Measurements from ENCODE around the gene CFAP45.
A peak's percentile ranks its signal among the peaks of the same experiment; 100 is the strongest.

Gene CFAP45

DNA sequence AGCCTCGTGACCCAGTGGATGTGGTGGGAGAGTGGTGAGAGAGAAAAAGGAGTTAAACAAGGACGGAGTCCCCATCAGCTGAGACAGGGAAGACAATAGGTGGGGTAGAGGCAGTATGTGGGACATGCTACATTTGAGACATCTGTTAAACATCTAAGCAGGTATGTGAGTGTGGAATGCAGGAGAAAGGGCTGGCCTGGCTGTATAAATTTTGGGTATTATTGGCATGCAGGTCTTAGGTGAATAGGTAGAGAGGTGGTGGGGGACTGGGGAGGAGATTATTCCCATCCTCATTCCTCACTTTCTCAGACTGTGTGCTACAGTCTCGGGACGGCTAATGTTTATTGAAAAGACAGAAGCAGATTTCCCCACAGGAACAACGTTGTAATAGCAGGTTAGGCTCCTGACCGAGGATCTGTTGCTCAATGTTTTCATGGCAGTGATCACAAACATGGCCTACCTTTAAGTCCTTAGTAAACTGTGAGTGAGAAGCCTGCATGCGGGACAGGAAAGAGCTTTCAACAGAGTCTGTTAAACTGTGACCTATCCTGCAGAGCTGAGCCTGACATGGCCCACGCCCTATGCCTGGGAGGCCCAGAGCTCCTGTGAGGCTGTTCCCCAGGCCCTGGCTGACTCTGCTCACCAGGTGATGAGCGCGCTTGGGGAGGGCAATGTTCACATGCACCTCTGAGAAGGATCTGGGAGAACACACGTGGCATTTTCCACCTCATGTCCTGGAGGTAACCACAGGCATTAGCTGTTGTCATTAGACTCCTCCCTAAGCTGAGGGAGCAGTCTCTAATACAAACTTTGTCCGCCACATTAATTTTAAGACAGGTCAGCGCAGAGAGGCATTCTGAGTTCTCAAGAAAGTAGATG is 54.0 kb downstream of the CFAP45 start:
- no peak for DNase-seq

DNA sequence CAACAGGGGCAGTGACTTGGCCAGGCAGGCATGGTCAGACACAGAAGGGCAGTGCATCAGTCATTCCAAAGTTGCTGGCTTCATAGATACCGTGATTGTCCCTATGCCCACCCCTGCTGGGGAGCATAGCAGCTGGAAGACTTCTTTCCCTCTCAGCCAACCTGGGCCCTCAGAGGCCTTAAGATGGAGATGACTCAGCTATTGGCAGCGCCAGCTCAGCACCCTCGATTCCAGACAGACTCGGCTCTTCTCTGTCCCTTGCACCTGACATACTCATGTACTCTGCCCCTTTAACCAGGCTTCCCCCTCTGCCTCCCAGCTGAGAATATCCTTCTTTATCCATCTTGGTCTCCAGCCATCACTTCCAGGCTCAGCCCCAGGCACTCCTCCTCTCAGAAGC is 56.5 kb downstream of the CFAP45 start:
- DNase-seq, result no peak

DNA sequence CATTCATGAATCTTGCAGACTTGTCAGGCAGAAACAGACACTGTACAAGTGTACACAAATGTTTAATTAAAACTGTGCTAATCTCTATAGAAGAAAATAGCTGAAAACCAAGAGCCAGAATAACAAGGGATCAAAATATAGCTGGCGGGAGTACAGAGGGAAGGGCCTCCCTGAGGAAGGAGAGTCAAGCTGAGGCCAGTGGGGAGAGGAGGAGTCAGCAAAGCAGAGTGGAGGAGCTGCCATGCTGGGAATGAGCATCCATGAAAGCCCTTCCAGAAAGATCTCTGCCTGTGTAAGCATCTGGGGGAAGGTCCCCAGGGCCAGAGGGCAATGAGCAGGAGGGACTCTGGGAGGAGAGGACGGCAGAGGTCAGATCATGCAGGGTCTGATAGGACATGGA is 58.2 kb downstream of the CFAP45 start:
- DNase-seq, result no peak

DNA sequence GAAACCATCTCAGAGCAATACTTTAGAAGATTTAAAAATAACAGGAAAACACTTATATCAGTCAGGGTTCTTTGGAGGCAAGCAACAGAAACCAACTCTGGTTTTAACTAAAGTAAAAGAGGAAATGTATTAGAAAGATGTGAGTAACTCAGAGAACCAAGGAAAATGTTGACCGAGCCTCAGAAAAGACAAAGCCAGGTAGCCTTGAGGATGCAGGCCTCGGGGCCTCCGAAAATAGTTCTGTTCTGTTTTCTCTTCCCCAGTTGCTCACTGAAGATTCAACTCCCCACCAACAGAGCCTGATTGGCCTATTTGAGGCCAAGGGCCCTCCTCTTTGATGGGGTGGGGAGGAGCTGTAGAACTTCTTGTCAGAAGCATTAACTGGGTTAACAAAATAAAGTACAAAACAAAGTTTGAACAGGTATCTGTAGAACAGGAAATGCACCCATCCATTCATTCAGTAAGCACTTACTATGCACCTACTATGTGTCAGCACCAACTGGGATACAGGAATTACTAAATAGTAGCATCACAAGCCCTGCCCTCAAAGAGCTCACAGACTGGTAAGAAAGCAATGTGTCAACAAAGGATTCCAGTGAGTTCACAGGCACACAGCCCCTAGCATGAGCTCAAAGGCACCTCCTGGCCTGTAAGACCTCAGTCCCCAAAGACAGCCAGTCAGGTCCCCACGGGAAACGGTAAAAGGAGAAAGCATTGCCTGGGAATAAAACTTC is 60.7 kb downstream of the CFAP45 start:
- DNase-seq, result no peak

GRCh38 chr1:159838715-159839114 is 61.2 kb downstream of the CFAP45 start:
- DNase-seq, result peak; percentile 11

GRCh38 chr1:159835862-159836525 is 64.0 kb downstream of the CFAP45 start:
- DNase-seq, result no peak

- no peak for DNase-seq
These were observed 64.6 kb downstream of the CFAP45 start for GRCh38 chr1:159835356-159835755.

GRCh38 chr1:159832309-159832708 is 67.7 kb downstream of the CFAP45 start:
- no peak for DNase-seq

- DNase-seq, result no peak
These were observed 68.4 kb downstream of the CFAP45 start for GRCh38 chr1:159831412-159832141.

DNA sequence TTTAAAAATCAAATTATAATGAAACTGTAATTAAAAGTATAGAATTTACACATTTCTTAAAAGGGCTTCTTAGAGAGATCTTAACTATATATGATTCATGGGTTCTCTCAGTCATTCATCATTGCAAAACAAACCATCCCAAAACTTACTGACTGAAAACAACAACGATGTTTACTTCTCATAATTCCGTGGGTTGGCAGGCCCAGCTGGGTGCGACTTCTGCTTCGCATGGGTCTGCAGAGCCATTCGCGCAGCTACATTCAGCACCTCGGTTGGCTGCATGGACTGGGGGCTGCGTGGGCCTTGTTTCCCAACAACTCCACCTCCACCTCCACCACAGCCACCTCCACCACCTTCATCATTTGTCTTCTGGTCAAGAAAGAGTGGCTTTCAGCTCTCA is 69.2 kb downstream of the CFAP45 start:
- DNase-seq, result no peak

DNA sequence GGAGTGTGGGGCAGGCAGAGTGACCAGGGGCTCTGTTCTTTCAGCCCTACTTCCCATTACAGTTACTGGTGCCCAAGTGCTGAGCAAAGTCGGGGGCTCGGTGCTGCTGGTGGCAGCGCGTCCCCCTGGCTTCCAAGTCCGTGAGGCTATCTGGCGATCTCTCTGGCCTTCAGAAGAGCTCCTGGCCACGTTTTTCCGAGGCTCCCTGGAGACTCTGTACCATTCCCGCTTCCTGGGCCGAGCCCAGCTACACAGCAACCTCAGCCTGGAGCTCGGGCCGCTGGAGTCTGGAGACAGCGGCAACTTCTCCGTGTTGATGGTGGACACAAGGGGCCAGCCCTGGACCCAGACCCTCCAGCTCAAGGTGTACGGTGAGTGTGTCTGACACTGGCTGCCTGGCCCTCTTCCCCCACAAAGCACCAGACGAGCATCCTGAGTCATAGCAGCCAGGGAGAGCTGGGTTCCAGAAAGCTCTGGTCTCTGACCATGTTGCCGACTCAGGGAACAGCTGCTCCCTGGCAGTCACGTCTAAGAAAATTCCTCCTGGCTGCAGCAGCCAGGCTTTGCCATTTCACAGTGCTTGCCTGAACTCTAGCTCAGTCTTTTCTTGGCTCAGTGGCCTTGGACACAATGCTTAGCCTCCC is 70.0 kb downstream of the CFAP45 start:
- DNase-seq, result no peak

DNA sequence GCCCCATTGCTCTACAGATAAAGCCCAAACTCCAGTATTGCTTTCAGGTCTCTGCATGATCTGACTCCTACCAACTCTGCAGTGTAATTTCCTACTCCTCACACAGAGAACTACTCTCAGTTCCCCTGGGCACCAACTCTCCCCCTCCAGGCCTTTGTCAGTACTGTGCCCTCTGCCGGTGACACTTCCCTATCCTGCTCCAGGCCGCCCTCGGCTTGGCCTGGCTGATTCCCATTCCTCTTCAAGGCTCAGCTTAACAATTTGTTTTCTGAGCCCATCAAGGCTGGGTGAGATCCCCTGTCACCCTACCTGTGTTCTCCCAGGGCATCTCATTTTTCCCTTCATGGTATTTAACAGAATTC is 70.7 kb downstream of the CFAP45 start:
- no peak for DNase-seq

DNA sequence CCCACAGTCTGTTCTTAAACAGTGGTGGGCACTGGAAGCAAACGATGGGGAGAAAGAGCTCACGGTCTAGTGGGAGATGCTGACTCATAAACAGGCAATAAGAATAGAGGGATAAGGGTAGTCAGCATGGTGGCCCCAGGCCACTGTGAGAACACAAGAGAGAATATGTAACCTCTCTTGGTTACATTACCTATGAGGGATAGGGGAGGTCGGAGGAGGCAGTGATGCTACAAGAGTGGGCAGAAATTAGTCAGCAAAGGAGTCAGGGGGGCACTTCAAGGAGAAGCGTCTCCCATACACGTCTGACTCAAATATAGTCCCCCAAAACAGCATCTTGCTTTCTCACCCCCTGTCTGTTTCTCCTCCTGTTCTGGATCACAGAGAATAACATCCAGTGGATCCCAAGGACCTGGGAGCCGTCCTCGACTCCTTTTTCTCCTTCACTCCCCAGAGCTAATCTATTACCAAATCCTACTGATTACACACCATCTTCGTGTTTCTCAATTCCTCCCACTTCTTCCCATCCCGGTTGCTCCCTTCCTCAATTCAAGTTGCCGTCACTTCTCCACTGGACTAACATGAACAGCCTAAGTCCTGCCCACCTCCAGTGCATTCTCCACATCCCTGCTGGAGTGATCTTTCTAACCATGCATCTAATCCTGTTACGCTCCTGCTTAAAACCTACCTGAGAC is 71.2 kb downstream of the CFAP45 start:
- no peak for DNase-seq

DNA sequence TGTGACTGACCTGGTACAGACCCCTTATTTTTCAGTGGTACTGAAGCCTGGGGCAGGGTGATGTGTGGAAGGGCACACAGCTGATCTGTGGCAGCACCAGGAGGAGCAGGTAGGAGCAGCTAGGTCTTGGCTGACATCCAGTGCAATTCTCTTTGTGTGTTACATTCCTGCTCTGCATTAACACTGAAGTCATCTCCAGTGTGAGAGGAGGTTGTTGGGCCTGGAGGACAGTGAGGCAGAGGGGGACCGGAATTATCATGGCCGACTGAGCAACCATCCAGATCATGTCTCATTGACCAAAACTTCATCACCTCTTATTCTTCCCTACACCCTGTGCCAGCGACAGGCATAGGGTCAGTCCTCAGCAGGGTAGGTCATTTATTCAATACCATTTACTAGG is 71.8 kb downstream of the CFAP45 start:
- no peak for DNase-seq

- DNase-seq, result peak; percentile 51
These were observed 72.4 kb downstream of the CFAP45 start for GRCh38 chr1:159827549-159827948.

DNA sequence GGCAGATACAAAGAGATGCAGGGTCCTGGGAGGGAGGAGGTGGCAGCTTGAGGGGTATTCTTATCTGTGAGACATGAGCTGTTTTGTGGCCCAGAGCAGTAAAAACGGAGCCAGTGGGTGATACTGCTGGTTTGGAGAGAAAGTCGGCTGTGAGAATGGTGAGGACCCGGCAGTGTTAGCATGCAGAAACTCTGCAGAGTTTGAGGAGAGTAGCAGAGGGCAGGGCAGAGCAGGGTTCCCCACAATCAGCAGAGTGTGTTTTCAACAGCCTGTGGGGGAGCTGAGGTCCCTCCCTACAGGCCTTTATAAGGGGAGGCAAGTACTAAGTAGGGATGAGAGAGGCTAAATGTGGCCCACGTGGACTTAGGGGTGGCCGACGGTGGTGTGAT is 72.9 kb downstream of the CFAP45 start:
- no peak for DNase-seq

GRCh38 chr1:159826441-159827101 is 73.4 kb downstream of the CFAP45 start, which contains the start of gene SLAMF8:
Gene SLAMF8 (plus strand): TSS chr1:159826873. CDS start chr1:159826899, 26 bp downstream.
- DNase-seq, result peak; percentile 77

GRCh38 chr1:159825564-159825963 is 74.4 kb downstream of the CFAP45 start:
- peak; percentile 18 for DNase-seq

GRCh38 chr1:159823406-159823805 is 76.6 kb downstream of the CFAP45 start:
- no peak for DNase-seq
